IMR-90 (cell line): ENCODE results near the gene PPP1R12C.
"Not testable (repeated sequence)": the region's sequence is repeated elsewhere in the genome, so short reads cannot be mapped to it uniquely, and the experiment has no call there.

Experiments
- BHLHE40 ChIP-seq: fragments of 150-350 bp; IDR thresholded peaks from 2 replicates; pipeline ENCODE4 v1.6.1; 2016; ENCODE audit warnings: mild to moderate bottlenecking, low read depth, low read length
- CEBPB ChIP-seq: IDR thresholded peaks from 2 replicates; pipeline ENCODE4 v1.6.1; 2012; ENCODE audit warnings: low read depth, low read length, improper control_type of control experiment
- FOS ChIP-seq: fragments of 150-350 bp; IDR thresholded peaks from 2 replicates; pipeline ENCODE4 v1.6.1; 2016; ENCODE audit warnings: low read depth, low read length
- MAFK ChIP-seq: IDR thresholded peaks from 2 replicates; pipeline ENCODE4 v1.6.1; 2012; ENCODE audit warnings: low read depth, low read length, improper control_type of control experiment
- POLR2A ChIP-seq: IDR thresholded peaks from 2 replicates; pipeline ENCODE4 v1.6.1; 2012; ENCODE audit warnings: mild to moderate bottlenecking, low read depth, low read length
- RAD21 ChIP-seq: IDR thresholded peaks from 2 replicates; pipeline ENCODE4 v1.6.1; 2012; ENCODE audit warnings: low read length, improper control_type of control experiment
- RCOR1 ChIP-seq: IDR thresholded peaks from 2 replicates; pipeline ENCODE4 v1.6.1; 2012; ENCODE audit warnings: mild to moderate bottlenecking, low read length, improper control_type of control experiment; ENCODE audit not compliant: insufficient replicate concordance
- RFX5 ChIP-seq: IDR thresholded peaks from 2 replicates; pipeline ENCODE4 v1.8.0; 2012; ENCODE audit warnings: low read depth, mild to moderate bottlenecking, low read length, moderate library complexity
- SMC3 ChIP-seq: fragments of 150-350 bp; IDR thresholded peaks from 2 replicates; pipeline ENCODE4 v1.6.1; 2016; ENCODE audit warnings: low read depth, mild to moderate bottlenecking, antibody characterized with exemption, low read length, moderate library complexity
- TF ChIP-seq, protein P1 (sequence below): conservative IDR thresholded peaks from 2 replicates; pipeline ENCODE4 v1.5.1; 2012; ENCODE audit warnings: mild to moderate bottlenecking, low read depth, low read length, improper control_type of control experiment
- TF ChIP-seq, protein P2 (sequence below): fragments of 150-350 bp; IDR thresholded peaks from 2 replicates; pipeline ENCODE4 v1.6.1; 2017; ENCODE audit warnings: mild to moderate bottlenecking, antibody characterized with exemption, low read length, low read depth

DNA sequence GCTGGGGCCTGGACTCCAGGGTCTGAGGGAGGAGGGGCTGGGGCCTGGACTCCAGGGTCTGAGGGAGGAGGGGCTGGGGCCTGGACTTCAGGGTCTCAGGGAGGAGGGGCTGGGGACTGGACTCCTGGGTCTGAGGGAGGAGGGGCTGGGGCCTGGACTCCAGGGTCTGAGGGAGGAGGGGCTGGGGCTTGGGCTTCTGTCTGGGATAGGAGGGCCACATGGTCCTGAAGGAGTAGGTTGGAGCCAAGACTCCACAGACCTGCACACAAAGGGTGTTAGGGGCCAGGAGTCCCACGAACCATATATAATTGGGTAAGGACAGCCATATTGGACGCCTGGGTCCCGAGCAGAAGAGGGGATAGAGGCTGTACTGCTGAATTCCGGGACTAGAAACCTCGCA, 38.3 kb upstream of the PPP1R12C start:
- TF ChIP-seq, protein P1, sequence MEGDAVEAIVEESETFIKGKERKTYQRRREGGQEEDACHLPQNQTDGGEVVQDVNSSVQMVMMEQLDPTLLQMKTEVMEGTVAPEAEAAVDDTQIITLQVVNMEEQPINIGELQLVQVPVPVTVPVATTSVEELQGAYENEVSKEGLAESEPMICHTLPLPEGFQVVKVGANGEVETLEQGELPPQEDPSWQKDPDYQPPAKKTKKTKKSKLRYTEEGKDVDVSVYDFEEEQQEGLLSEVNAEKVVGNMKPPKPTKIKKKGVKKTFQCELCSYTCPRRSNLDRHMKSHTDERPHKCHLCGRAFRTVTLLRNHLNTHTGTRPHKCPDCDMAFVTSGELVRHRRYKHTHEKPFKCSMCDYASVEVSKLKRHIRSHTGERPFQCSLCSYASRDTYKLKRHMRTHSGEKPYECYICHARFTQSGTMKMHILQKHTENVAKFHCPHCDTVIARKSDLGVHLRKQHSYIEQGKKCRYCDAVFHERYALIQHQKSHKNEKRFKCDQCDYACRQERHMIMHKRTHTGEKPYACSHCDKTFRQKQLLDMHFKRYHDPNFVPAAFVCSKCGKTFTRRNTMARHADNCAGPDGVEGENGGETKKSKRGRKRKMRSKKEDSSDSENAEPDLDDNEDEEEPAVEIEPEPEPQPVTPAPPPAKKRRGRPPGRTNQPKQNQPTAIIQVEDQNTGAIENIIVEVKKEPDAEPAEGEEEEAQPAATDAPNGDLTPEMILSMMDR, result not testable (repeated sequence)
- TF ChIP-seq FOS, POLR2A, CEBPB, BHLHE40, RCOR1, MAFK, RFX5, SMC3, RAD21: not testable (repeated sequence)
- TF ChIP-seq, protein P2, sequence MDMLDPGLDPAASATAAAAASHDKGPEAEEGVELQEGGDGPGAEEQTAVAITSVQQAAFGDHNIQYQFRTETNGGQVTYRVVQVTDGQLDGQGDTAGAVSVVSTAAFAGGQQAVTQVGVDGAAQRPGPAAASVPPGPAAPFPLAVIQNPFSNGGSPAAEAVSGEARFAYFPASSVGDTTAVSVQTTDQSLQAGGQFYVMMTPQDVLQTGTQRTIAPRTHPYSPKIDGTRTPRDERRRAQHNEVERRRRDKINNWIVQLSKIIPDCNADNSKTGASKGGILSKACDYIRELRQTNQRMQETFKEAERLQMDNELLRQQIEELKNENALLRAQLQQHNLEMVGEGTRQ, result not testable (repeated sequence)
